ENCODE results near the gene CLDN9. TPM values are rescaled to one million over a fixed set of nuclear protein-coding genes. Genes with fewer than 3 reads are reported as not detected.

CLDN9 gene
- total RNA-seq, 1 experiment from 2014 or later: 1.3 TPM

DNA sequence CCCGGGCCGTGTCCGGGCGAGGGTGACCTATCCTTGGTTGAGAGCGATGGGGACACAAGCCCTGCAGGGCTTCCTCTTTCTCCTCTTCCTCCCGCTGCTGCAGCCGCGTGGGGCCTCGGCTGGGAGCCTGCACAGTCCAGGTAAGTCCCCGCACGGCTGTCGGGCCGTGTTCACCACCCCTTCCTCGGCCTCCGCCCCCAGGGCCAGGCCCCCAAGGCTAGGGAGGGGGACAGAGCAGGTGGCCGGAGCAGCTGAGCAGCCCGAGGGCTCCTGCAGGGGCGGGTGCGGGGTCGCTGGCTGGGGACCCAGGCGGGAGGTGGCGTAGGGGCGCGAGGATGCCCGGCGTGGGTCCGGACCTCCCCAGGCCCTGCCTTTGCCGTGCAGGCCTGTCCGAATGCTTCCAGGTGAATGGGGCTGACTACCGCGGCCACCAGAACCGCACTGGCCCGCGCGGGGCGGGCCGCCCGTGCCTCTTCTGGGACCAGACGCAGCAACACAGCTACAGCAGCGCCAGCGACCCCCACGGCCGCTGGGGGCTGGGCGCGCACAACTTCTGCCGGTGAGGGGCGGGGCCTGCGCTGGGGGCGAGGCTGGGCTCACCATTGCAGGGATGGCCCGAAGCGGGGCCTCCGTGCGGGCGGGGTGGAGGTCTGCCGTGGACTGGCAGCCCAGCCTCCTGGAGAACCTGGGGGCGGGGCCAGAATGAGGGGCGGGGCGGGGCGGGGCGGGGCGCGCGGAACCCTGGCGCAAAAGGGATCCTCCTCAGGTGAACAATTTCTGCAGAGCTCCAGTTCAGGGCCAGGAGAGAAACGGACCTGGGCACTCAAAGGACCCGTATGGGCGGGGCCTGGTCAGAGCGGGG is 48.0 kb upstream of the CLDN9 start:
- Histone ChIP-seq H3K23ac (ENCODE audit: insufficient read length, low read depth, low read length) (no peak overlapping the region), H3K56ac (ENCODE audit: insufficient read length, low read depth, low read length) (no peak overlapping the region), H3K79me1 (ENCODE audit: insufficient read depth, low read depth, low read length, poor library complexity, severe bottlenecking) (no peaks in the 10 kb centered on the region), H3K79me2 (ENCODE audit: insufficient read depth, low read length) (no peaks in the 10 kb centered on the region), H3K23me2 (ENCODE audit: insufficient read length, low read depth, low read length, poor library complexity, severe bottlenecking) (peaks cover 15% of the 10 kb centered on the region), H4K20me1 (ENCODE audit: control insufficient read depth, insufficient read depth, insufficient read length) (no peaks in the 10 kb centered on the region), H3K14ac (ENCODE audit: insufficient read depth, low read length) (no peak overlapping the region), H2AFZ (ENCODE audit: low read length) (no peak overlapping the region), H2BK120ac (ENCODE audit: low read depth, low read length, poor library complexity, severe bottlenecking) (no peak overlapping the region), H3K9me3 (ENCODE audit: control insufficient read depth, low read depth, low read length) (no peaks in the 10 kb centered on the region), H2BK12ac (ENCODE audit: insufficient read length, low read depth, low read length) (no peak overlapping the region), H3K27ac (ENCODE audit: insufficient read length, low read depth, low read length) (no peak overlapping the region), H3K18ac (ENCODE audit: insufficient read length, low read depth, low read length) (no peak overlapping the region), H4K8ac (replicated peaks; ENCODE audit: insufficient read length, low read depth, low read length) (no peak overlapping the region), H2BK15ac (ENCODE audit: low read depth, low read length) (no peak overlapping the region), H2BK20ac (ENCODE audit: low read depth, low read length, poor library complexity, severe bottlenecking) (no peak overlapping the region), H3K27me3 (ENCODE audit: insufficient read depth, low read length) (no peaks in the 10 kb centered on the region), H3T11ph (ENCODE audit: low read length) (no peak overlapping the region), H4K5ac (ENCODE audit: insufficient read length, low read depth, low read length) (no peak overlapping the region), H3K4ac (ENCODE audit: low read depth, low read length) (no peak overlapping the region), H2BK5ac (ENCODE audit: insufficient read length, low read length) (no peak overlapping the region), H3K4me1 (ENCODE audit: insufficient read depth, low read length) (no peaks in the 10 kb centered on the region; the same call in 1 of the 2 replicates), H2AK5ac (ENCODE audit: insufficient read length, low read length) (no peak overlapping the region), H3K4me2 (ENCODE audit: insufficient read depth, insufficient read length, low read length) (peak overlapping the region; percentile 24), H3K9ac (ENCODE audit: extremely low read depth, insufficient read length, low read length) (no peak overlapping the region), H4K91ac (ENCODE audit: insufficient read length, low read depth, low read length) (no peak overlapping the region)
- no peak overlapping the region for H3K27ac Mint-ChIP-seq
- WGBS (ENCODE audit: extremely low coverage, insufficient read length, low lambda C conversion rate): no CpG with 5 or more reads among the region's 68 CpGs
- DNase-seq: peak; percentile 98
- H3K4me3 Mint-ChIP-seq: peak overlapping the region; percentile 84 to 94
- TF ChIP-seq, protein P1, sequence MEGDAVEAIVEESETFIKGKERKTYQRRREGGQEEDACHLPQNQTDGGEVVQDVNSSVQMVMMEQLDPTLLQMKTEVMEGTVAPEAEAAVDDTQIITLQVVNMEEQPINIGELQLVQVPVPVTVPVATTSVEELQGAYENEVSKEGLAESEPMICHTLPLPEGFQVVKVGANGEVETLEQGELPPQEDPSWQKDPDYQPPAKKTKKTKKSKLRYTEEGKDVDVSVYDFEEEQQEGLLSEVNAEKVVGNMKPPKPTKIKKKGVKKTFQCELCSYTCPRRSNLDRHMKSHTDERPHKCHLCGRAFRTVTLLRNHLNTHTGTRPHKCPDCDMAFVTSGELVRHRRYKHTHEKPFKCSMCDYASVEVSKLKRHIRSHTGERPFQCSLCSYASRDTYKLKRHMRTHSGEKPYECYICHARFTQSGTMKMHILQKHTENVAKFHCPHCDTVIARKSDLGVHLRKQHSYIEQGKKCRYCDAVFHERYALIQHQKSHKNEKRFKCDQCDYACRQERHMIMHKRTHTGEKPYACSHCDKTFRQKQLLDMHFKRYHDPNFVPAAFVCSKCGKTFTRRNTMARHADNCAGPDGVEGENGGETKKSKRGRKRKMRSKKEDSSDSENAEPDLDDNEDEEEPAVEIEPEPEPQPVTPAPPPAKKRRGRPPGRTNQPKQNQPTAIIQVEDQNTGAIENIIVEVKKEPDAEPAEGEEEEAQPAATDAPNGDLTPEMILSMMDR (conservative IDR thresholded peaks at IDR 0.05): 0 out of 3 replicates have a peak, but pooled peaks have one; percentile 15
- H3K9me3 Mint-ChIP-seq: no peaks in the 10 kb centered on the region; a peak in 1 of 5 replicates
- H3K4me1 Mint-ChIP-seq: peaks cover 11 to 15% of the 10 kb centered on the region in 2 experiments
- peaks cover 0 to 7% (median 0%) of the 10 kb centered on the region in 3 experiments; a peak in 2 of 7 replicates for H3K36me3 Mint-ChIP-seq (ENCODE audit: insufficient read depth in 1 of 3, low read depth in 3 of 3)
- peaks cover 27% of the 10 kb centered on the region for H3K27me3 Mint-ChIP-seq (ENCODE audit: low read depth)
